ENCODE data around the gene BOD1. TPM values are rescaled to one million over a fixed set of nuclear protein-coding genes. Genes with fewer than 3 reads are reported as not detected.

Gene BOD1
- total RNA-seq, 4 donors from 2014 or later = 62.4 to 86.0 (median 74.7) TPM

GRCh38 chr5:173642895-173643481, 26.5 kb upstream of the BOD1 start:
- TF ChIP-seq POLR2A (IDR thresholded peaks at IDR 0.05) (no peak), CTCF (IDR thresholded peaks at IDR 0.05) (no peak)
- no peak for DNase-seq
- H3K4me1 ChIP-seq = peaks cover 21 to 37% of the 10 kb centered on the region in 2 donors
- no peaks in the 10 kb centered on the region for H3K36me3 ChIP-seq
- intact Hi-C loops (cut with DNase I) = no loop called here
- no peak overlapping the region for H3K27ac ChIP-seq
- H3K9me3 ChIP-seq = no peaks in the 10 kb centered on the region
- H3K27me3 ChIP-seq = no peaks in the 10 kb centered on the region
- 94 to 96% methylated on average over 11 of the region's 11 CpGs for WGBS, 2 donors
- no peak overlapping the region for H3K4me3 ChIP-seq (replicated peaks in 1 of 3)

- Histone ChIP-seq H3K27ac (peak overlapping the region in 2 of 3 donors; percentile 58 to 64), H3K36me3 (no peaks in the 10 kb centered on the region), H3K4me1 (peaks cover 21 to 37% of the 10 kb centered on the region in 2 donors), H3K4me3 (replicated peaks in 1 of 3) (no peak overlapping the region), H3K27me3 (no peaks in the 10 kb centered on the region), H3K9me3 (no peaks in the 10 kb centered on the region)
- intact Hi-C loops (cut with DNase I) = no loop called here
- WGBS, 2 donors = 93% methylated on average over 9 of the region's 9 CpGs
- TF ChIP-seq POLR2A (IDR thresholded peaks at IDR 0.05) (peak in 1 of 2 donors; percentile 38), CTCF (IDR thresholded peaks at IDR 0.05) (no peak)
- DNase-seq = no peak
Observed at GRCh38 chr5:173642191-173642816, 25.9 kb upstream of the BOD1 start.

GRCh38 chr5:173640156-173640804, 23.8 kb upstream of the BOD1 start:
- no peaks in the 10 kb centered on the region for H3K9me3 ChIP-seq
- no peak overlapping the region for H3K27ac ChIP-seq
- H3K4me1 ChIP-seq = peaks cover 12 to 22% of the 10 kb centered on the region in 2 donors
- H3K4me3 ChIP-seq (replicated peaks in 1 of 3) = no peak overlapping the region
- WGBS, 2 donors = 48 to 51% methylated on average over 4 of the region's 4 CpGs
- no peaks in the 10 kb centered on the region for H3K27me3 ChIP-seq
- DNase-seq = no peak
- TF ChIP-seq POLR2A (IDR thresholded peaks at IDR 0.05) = no peak
- TF ChIP-seq CTCF (IDR thresholded peaks at IDR 0.05) = no peak
- H3K36me3 ChIP-seq = no peaks in the 10 kb centered on the region
- intact Hi-C loops (cut with DNase I) = no loop called here

- DNase-seq = no peak
- H3K27me3 ChIP-seq = no peaks in the 10 kb centered on the region
- 61 to 78% methylated on average over 10 of the region's 10 CpGs for WGBS, 2 donors
- H3K27ac ChIP-seq = no peak overlapping the region
- no peak overlapping the region for H3K4me3 ChIP-seq (replicated peaks in 1 of 3)
- peaks cover 6 to 11% of the 10 kb centered on the region in 2 donors for H3K4me1 ChIP-seq
- no peaks in the 10 kb centered on the region for H3K36me3 ChIP-seq
- intact Hi-C loops (cut with DNase I) = no loop called here
- no peak for TF ChIP-seq POLR2A (IDR thresholded peaks at IDR 0.05)
- no peak for TF ChIP-seq CTCF (IDR thresholded peaks at IDR 0.05)
- H3K9me3 ChIP-seq = no peaks in the 10 kb centered on the region
Observed at GRCh38 chr5:173638126-173639040, 21.9 kb upstream of the BOD1 start.

Measured in thyroid gland (tissue), 4 donors.